EH (cell line): ENCODE results near the gene CARD18.
"Not testable (repeated sequence)": the region's sequence is repeated elsewhere in the genome, so short reads cannot be mapped to it uniquely, and the experiment has no call there.

Experiments used
- DNase-seq: peaks from one replicate; pipeline ENCODE4 v3.0.0-alpha.2; 2015; ENCODE audit warnings: low read depth

Gene CARD18

GRCh38 chr11:105132716-105133511 lies 6.7 kb downstream of the CARD18 start:
- peak; percentile 80 for DNase-seq

GRCh38 chr11:105130189-105130813 lies 9.3 kb downstream of the CARD18 start:
- peak; percentile 22 for DNase-seq

GRCh38 chr11:105124756-105125155 lies 14.8 kb downstream of the CARD18 start:
- DNase-seq, result peak; percentile 9

GRCh38 chr11:105111145-105111944 lies 28.2 kb downstream of the CARD18 start:
- no peak for DNase-seq

- no peak for DNase-seq
Observed at GRCh38 chr11:105110688-105111030, 28.9 kb downstream of the CARD18 start.

GRCh38 chr11:105109855-105110687 lies 29.5 kb downstream of the CARD18 start:
- DNase-seq, result peak; percentile 74

GRCh38 chr11:105109321-105109720 lies 30.2 kb downstream of the CARD18 start:
- DNase-seq, result no peak

- no peak for DNase-seq
Observed at GRCh38 chr11:105108247-105108646, 31.3 kb downstream of the CARD18 start.

- DNase-seq, result not testable (repeated sequence)
Observed at GRCh38 chr11:105107226-105107825, 32.2 kb downstream of the CARD18 start.

GRCh38 chr11:105106140-105106539 lies 33.4 kb downstream of the CARD18 start:
- no peak for DNase-seq

- no peak for DNase-seq
Observed at GRCh38 chr11:105104292-105104691, 35.3 kb downstream of the CARD18 start.

GRCh38 chr11:105103336-105103735 lies 36.2 kb downstream of the CARD18 start:
- DNase-seq, result no peak

GRCh38 chr11:105102079-105102581 lies 37.4 kb downstream of the CARD18 start:
- DNase-seq, result not testable (repeated sequence)

- DNase-seq, result no peak
Observed at GRCh38 chr11:105100981-105101630, 38.5 kb downstream of the CARD18 start.

- peak; percentile 16 for DNase-seq
Observed at GRCh38 chr11:105100206-105100605, 39.4 kb downstream of the CARD18 start.

GRCh38 chr11:105099594-105099993 lies 40.0 kb downstream of the CARD18 start:
- DNase-seq, result not testable (repeated sequence)

GRCh38 chr11:105092256-105093239 lies 47.0 kb downstream of the CARD18 start:
- peak; percentile 64 for DNase-seq
